SK-N-SH treated with all-trans-retinoic acid at 6 μM for 48 hours (cell line): ENCODE results near the gene VPS35L.

ENCODE experiments used
- ATAC-seq: fragments of 200-7000 bp; cut with Tn5 transposase; 3 replicates; pipeline ENCODE4 v1.9.1; 2020; ENCODE audit warnings: mild to moderate bottlenecking, moderate library complexity
- ARNTL ChIP-seq: fragments of 450-650 bp; formaldehyde crosslinking; IDR thresholded peaks from 2 replicates; pipeline ENCODE4 v1.5.0; 2020; ENCODE audit warnings: low read depth, mild to moderate bottlenecking, moderate library complexity, borderline replicate concordance
- CSDC2 ChIP-seq: fragments of 250-450 bp; sonication (Bioruptor Pico); IDR thresholded peaks from 2 replicates; pipeline ENCODE4 v1.5.0; 2020; ENCODE audit warnings: mild to moderate bottlenecking, moderate library complexity
- ESRRG ChIP-seq: fragments of 250-450 bp; sonication (Bioruptor Pico); IDR thresholded peaks from 2 replicates; pipeline ENCODE4 v1.6.1; 2021; ENCODE audit warnings: mild to moderate bottlenecking
- GLIS3 ChIP-seq: fragments of 250-450 bp; sonication (Bioruptor Pico); IDR thresholded peaks from 2 replicates; pipeline ENCODE4 v1.5.0; 2020; ENCODE audit warnings: mild to moderate bottlenecking, moderate library complexity
- ISL1 ChIP-seq: fragments of 250-450 bp; sonication (Bioruptor Pico); IDR thresholded peaks from 2 replicates; pipeline ENCODE4 v2.1.2; 2022; ENCODE audit warnings: mild to moderate bottlenecking, moderate library complexity
- OSR1 ChIP-seq: fragments of 250-450 bp; sonication (Bioruptor Pico); IDR thresholded peaks from 2 replicates; pipeline ENCODE4 v1.8.0; 2022; ENCODE audit warnings: moderate library complexity, mild to moderate bottlenecking, inconsistent platforms
- PPARA ChIP-seq: fragments of 250-450 bp; sonication (Bioruptor Pico); IDR thresholded peaks from 2 replicates; pipeline ENCODE4 v1.5.0; 2020; ENCODE audit warnings: mild to moderate bottlenecking, borderline replicate concordance
- RARB ChIP-seq: fragments of 250-450 bp; sonication (Bioruptor Pico); IDR thresholded peaks from 2 replicates; pipeline ENCODE4 v1.8.0; 2021; ENCODE audit warnings: mild to moderate bottlenecking, moderate library complexity
- TCF4 ChIP-seq: fragments of 250-450 bp; sonication (Bioruptor Pico); IDR thresholded peaks from 2 replicates; pipeline ENCODE4 v1.8.0; 2021; ENCODE audit warnings: mild to moderate bottlenecking, moderate library complexity, borderline replicate concordance
- TOX ChIP-seq: fragments of 250-450 bp; sonication (Bioruptor Pico); IDR thresholded peaks from 2 replicates; pipeline ENCODE4 v1.8.0; 2021; ENCODE audit warnings: mild to moderate bottlenecking, moderate library complexity, borderline replicate concordance
- ZC3H10 ChIP-seq: fragments of 250-450 bp; sonication (Bioruptor Pico); IDR thresholded peaks from 2 replicates; pipeline ENCODE4 v1.5.1; 2021; ENCODE audit warnings: mild to moderate bottlenecking, moderate library complexity
- ZFP3 ChIP-seq: fragments of 250-450 bp; sonication (Bioruptor Pico); IDR thresholded peaks from 2 replicates; pipeline ENCODE4 v1.5.0; 2020; ENCODE audit warnings: mild to moderate bottlenecking, moderate library complexity
- ZFP30 ChIP-seq: fragments of 450-650 bp; formaldehyde crosslinking; IDR thresholded peaks from 2 replicates; pipeline ENCODE4 v1.5.0; 2022; ENCODE audit warnings: mild to moderate bottlenecking, moderate library complexity
- ZNF565 ChIP-seq: fragments of 450-650 bp; formaldehyde crosslinking; conservative IDR thresholded peaks from 2 replicates; pipeline ENCODE4 v1.5.0; 2020; ENCODE audit warnings: low read depth, mild to moderate bottlenecking, moderate library complexity
- ZNF70 ChIP-seq: fragments of 450-650 bp; formaldehyde crosslinking; IDR thresholded peaks from 2 replicates; pipeline ENCODE4 v1.5.0; 2020; ENCODE audit warnings: mild to moderate bottlenecking, moderate library complexity
- ZNF8 ChIP-seq: fragments of 450-650 bp; formaldehyde crosslinking; IDR thresholded peaks from 2 replicates; pipeline ENCODE4 v1.5.0; 2020; ENCODE audit warnings: mild to moderate bottlenecking, moderate library complexity
- TF ChIP-seq, protein P1 (sequence below): fragments of 250-450 bp; sonication (Bioruptor Pico); IDR thresholded peaks from 2 replicates; pipeline ENCODE4 v1.8.0; 2020; ENCODE audit warnings: mild to moderate bottlenecking, moderate library complexity, borderline replicate concordance
- TF ChIP-seq, protein P2 (sequence below): fragments of 250-450 bp; sonication (Bioruptor Pico); IDR thresholded peaks from 2 replicates; pipeline ENCODE4 v1.5.1; 2020; ENCODE audit warnings: low read depth, mild to moderate bottlenecking, moderate library complexity
- TF ChIP-seq, protein P3 (sequence below): fragments of 250-450 bp; sonication (Bioruptor Pico); IDR thresholded peaks from 2 replicates; pipeline ENCODE4 v1.5.0; 2020; ENCODE audit warnings: mild to moderate bottlenecking, moderate library complexity
- TF ChIP-seq, protein P4 (sequence below): fragments of 250-450 bp; sonication (Bioruptor Pico); IDR thresholded peaks from 2 replicates; pipeline ENCODE4 v1.8.0; 2021; ENCODE audit warnings: low read depth, mild to moderate bottlenecking, moderate library complexity, borderline replicate concordance

Gene VPS35L

DNA sequence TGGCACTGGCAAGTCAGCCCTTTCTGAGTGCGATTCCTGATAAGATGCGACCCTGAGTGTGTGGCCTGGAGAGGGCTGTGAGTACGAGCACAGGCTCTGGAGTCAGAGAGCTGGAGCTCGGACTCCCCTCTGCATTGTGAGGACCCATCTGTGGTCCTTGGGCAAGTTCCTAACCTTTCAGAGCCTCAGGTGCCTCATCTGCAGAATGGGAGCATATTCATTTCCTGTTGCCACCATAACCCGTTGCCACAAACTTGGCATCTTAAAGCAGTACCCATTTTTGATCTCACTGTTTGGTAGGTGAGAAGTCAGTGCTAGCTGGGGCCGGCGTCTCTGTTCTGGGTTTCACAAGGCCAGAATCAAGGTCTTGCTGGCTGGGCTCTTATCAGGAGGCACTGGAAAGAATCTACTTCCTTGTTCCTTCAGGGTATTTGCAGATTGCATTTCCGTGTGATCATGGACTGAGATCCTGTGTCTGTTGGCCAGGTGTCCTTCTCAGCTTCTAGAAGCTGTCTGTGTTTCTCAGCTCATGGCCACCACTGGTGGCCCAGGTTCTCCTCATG is 142.3 kb downstream of the VPS35L start:
- no peak for ATAC-seq
- no peak for TF ChIP-seq TOX (CRISPR knock-in tag)
- no peak for TF ChIP-seq ARNTL (CRISPR knock-in tag)
- TF ChIP-seq ZFP30 (CRISPR knock-in tag) = no peak
- TF ChIP-seq ZC3H10 (CRISPR knock-in tag) = no peak
- TF ChIP-seq, protein P1, sequence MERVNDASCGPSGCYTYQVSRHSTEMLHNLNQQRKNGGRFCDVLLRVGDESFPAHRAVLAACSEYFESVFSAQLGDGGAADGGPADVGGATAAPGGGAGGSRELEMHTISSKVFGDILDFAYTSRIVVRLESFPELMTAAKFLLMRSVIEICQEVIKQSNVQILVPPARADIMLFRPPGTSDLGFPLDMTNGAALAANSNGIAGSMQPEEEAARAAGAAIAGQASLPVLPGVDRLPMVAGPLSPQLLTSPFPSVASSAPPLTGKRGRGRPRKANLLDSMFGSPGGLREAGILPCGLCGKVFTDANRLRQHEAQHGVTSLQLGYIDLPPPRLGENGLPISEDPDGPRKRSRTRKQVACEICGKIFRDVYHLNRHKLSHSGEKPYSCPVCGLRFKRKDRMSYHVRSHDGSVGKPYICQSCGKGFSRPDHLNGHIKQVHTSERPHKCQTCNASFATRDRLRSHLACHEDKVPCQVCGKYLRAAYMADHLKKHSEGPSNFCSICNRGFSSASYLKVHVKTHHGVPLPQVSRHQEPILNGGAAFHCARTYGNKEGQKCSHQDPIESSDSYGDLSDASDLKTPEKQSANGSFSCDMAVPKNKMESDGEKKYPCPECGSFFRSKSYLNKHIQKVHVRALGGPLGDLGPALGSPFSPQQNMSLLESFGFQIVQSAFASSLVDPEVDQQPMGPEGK (CRISPR knock-in tag) = no peak
- no peak for TF ChIP-seq GLIS3 (CRISPR knock-in tag)
- TF ChIP-seq, protein P2, sequence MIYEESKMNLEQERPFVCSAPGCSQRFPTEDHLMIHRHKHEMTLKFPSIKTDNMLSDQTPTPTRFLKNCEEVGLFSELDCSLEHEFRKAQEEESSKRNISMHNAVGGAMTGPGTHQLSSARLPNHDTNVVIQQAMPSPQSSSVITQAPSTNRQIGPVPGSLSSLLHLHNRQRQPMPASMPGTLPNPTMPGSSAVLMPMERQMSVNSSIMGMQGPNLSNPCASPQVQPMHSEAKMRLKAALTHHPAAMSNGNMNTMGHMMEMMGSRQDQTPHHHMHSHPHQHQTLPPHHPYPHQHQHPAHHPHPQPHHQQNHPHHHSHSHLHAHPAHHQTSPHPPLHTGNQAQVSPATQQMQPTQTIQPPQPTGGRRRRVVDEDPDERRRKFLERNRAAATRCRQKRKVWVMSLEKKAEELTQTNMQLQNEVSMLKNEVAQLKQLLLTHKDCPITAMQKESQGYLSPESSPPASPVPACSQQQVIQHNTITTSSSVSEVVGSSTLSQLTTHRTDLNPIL (CRISPR knock-in tag) = no peak
- no peak for TF ChIP-seq RARB (CRISPR knock-in tag)
- TF ChIP-seq, protein P3, sequence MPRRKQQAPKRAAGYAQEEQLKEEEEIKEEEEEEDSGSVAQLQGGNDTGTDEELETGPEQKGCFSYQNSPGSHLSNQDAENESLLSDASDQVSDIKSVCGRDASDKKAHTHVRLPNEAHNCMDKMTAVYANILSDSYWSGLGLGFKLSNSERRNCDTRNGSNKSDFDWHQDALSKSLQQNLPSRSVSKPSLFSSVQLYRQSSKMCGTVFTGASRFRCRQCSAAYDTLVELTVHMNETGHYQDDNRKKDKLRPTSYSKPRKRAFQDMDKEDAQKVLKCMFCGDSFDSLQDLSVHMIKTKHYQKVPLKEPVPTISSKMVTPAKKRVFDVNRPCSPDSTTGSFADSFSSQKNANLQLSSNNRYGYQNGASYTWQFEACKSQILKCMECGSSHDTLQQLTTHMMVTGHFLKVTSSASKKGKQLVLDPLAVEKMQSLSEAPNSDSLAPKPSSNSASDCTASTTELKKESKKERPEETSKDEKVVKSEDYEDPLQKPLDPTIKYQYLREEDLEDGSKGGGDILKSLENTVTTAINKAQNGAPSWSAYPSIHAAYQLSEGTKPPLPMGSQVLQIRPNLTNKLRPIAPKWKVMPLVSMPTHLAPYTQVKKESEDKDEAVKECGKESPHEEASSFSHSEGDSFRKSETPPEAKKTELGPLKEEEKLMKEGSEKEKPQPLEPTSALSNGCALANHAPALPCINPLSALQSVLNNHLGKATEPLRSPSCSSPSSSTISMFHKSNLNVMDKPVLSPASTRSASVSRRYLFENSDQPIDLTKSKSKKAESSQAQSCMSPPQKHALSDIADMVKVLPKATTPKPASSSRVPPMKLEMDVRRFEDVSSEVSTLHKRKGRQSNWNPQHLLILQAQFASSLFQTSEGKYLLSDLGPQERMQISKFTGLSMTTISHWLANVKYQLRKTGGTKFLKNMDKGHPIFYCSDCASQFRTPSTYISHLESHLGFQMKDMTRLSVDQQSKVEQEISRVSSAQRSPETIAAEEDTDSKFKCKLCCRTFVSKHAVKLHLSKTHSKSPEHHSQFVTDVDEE (CRISPR knock-in tag) = no peak
- TF ChIP-seq ZFP3 (CRISPR knock-in tag) = no peak
- TF ChIP-seq, protein P4, sequence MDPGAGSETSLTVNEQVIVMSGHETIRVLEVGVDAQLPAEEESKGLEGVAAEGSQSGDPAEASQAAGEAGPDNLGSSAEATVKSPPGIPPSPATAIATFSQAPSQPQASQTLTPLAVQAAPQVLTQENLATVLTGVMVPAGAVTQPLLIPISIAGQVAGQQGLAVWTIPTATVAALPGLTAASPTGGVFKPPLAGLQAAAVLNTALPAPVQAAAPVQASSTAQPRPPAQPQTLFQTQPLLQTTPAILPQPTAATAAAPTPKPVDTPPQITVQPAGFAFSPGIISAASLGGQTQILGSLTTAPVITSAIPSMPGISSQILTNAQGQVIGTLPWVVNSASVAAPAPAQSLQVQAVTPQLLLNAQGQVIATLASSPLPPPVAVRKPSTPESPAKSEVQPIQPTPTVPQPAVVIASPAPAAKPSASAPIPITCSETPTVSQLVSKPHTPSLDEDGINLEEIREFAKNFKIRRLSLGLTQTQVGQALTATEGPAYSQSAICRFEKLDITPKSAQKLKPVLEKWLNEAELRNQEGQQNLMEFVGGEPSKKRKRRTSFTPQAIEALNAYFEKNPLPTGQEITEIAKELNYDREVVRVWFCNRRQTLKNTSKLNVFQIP (CRISPR knock-in tag) = no peak
- no peak for TF ChIP-seq ZNF8
- no peak for TF ChIP-seq CSDC2 (CRISPR knock-in tag)
- no peak for TF ChIP-seq TCF4 (CRISPR knock-in tag)

DNA sequence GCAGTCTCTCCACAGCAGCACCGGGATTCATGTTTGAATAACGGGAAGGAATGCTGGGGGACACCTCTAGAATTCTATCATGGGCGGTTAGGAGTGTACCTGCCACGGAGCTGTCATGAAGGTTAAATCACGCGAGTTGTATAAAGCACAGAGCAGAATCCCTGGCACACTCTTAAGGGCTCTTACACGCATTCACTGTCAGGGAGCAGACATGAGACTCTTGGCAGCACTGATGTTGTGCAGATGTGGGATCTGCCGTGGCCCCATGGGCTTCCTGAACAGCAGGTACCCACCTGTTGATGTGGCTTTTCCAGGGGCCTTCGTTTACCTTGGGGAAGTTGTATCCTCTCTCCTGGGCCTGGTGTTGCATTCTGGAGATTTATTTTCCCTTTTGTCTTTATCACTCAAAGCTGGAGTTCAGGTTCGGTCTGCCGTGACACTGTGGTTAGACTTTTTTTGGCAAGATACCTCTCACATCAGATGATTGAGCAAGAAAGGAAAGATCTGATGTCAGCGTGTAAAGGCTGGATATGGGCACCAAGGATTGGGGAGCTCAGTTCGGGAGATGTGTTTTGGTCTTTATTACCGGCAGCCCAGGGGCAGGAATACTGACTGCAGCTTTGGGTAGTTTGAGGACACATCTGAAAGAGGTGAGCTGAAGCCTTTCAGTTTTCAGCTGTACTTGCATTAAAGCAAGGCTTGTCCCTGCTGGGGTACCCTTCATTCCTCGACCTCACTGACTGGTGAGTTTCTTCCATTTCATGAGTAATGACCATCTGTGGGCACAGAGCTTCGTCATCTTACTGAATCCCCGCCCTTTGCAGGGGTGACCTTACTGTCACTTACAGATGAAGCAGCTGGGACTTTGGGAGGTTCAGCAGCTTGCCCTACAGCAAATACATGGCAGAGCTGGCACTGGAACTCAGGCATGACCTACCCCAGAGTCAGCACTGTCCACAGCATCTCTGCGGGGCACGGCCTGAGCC is 143.3 kb downstream of the VPS35L start:
- no peak for TF ChIP-seq OSR1 (CRISPR knock-in tag)
- no peak for TF ChIP-seq CSDC2 (CRISPR knock-in tag)
- TF ChIP-seq PPARA (CRISPR knock-in tag) = no peak
- TF ChIP-seq RARB (CRISPR knock-in tag) = no peak
- TF ChIP-seq ZNF565 (CRISPR knock-in tag) = no peak
- TF ChIP-seq, protein P4 (CRISPR knock-in tag) = no peak
- no peak for TF ChIP-seq ZNF70 (CRISPR knock-in tag)
- no peak for TF ChIP-seq ZC3H10 (CRISPR knock-in tag)
- TF ChIP-seq TOX (CRISPR knock-in tag) = no peak
- no peak for TF ChIP-seq ESRRG (CRISPR knock-in tag)
- TF ChIP-seq ZFP3 (CRISPR knock-in tag) = no peak
- TF ChIP-seq ISL1 = no peak
- TF ChIP-seq ZNF8 = no peak
- TF ChIP-seq, protein P3 (CRISPR knock-in tag) = no peak
- no peak for ATAC-seq
